H1 (cell line): ENCODE measurements around the gene CMIP. TPM values are rescaled to one million over a fixed set of nuclear protein-coding genes. Genes with fewer than 3 reads are reported as not detected.

Source experiments
- CTCF ChIA-PET: fragments of 300-600 bp; sonication (Branson Sonifier 250); formaldehyde crosslinking; loops from one replicate; lab custom pipeline; 2021; ENCODE audit not compliant: partially characterized antibody; lab: Charles Lee
- POLR2A ChIA-PET: fragments of 300-600 bp; sonication (Branson Sonifier 250); formaldehyde crosslinking; loops from one replicate; lab custom pipeline; 2021; ENCODE audit warnings: inconsistent platforms; ENCODE audit not compliant: partially characterized antibody; lab: Charles Lee
- DNase-seq, 2 experiments: peaks; one replicate each; pipeline versions ENCODE4 v3.0.0 to v3.0.0-alpha.2; 2010 to 2022; ENCODE audit warnings: low spot score in 2 of 2, low read depth in 1 of 2, mixed read lengths in 1 of 2
- FAIRE-seq: peaks from 2 replicates; lab custom pipeline; 2011; peaks lifted over from hg19 to GRCh38; lab: Jason Lieb, UNC
- H2AFZ ChIP-seq: 2 replicates; pipeline ENCODE4 v1.8.1; 2012; ENCODE audit warnings: low read length, inconsistent platforms
- H2AK5ac ChIP-seq: 2 replicates; pipeline ENCODE4 v1.6.1; 2013; ENCODE audit warnings: low read depth, low read length
- H2BK120ac ChIP-seq: replicated peaks from 2 replicates; pipeline ENCODE3; 2013; ENCODE audit warnings: low read depth, low read length, inconsistent platforms
- H2BK12ac ChIP-seq: 2 replicates; pipeline ENCODE4 v1.6.1; 2013; ENCODE audit warnings: low read depth, low read length
- H2BK15ac ChIP-seq: 2 replicates; pipeline ENCODE4 v1.6.1; 2013; ENCODE audit warnings: low read length
- H2BK20ac ChIP-seq: 2 replicates; pipeline ENCODE4 v1.6.1; 2013; ENCODE audit warnings: low read length
- H2BK5ac ChIP-seq: 2 replicates; pipeline ENCODE4 v1.6.1; 2013; ENCODE audit warnings: low read depth, low read length
- H3K14ac ChIP-seq: 2 replicates; pipeline ENCODE4 v1.6.1; 2013; ENCODE audit warnings: inconsistent platforms; ENCODE audit not compliant: insufficient read length
- H3K18ac ChIP-seq: 2 replicates; pipeline ENCODE4 v1.6.1; 2013; ENCODE audit warnings: low read length; ENCODE audit errors: extremely low read depth
- H3K23ac ChIP-seq: 2 replicates; pipeline ENCODE4 v1.6.1; 2013; ENCODE audit warnings: inconsistent platforms; ENCODE audit not compliant: insufficient read length
- H3K23me2 ChIP-seq: 2 replicates; pipeline ENCODE4 v1.6.1; 2013; ENCODE audit warnings: low read depth, low read length
- H3K27ac ChIP-seq: 2 replicates; pipeline ENCODE4 v1.6.1; 2011; ENCODE audit warnings: low read depth, low read length, inconsistent platforms
- H3K27me3 ChIP-seq, 4 experiments: replicated peaks in 1 of 4; 1 replicate in 1 of 4; 2 replicates in 3 of 4; pipeline versions ENCODE4 v1.6.1 to v1.8.1; 2011 to 2013; ENCODE audit warnings: low read length in 3 of 4, mild to moderate bottlenecking in 3 of 4, inconsistent platforms in 2 of 4, mixed read lengths in 2 of 4, moderate library complexity in 1 of 4; ENCODE audit not compliant: control insufficient read depth in 3 of 4, insufficient read depth in 3 of 4; ENCODE audit errors: extremely low read depth in 1 of 4
- H3K36me3 ChIP-seq, 4 experiments: 2 replicates each; pipeline versions ENCODE4 v1.6.1 to v1.8.1; 2011 to 2013; ENCODE audit warnings: mild to moderate bottlenecking in 4 of 4, low read length in 3 of 4, moderate library complexity in 2 of 4, control low read depth in 1 of 4, inconsistent platforms in 1 of 4; ENCODE audit not compliant: insufficient read depth in 4 of 4, control insufficient read depth in 2 of 4
- H3K4ac ChIP-seq: replicated peaks from 2 replicates; pipeline ENCODE3; 2013; ENCODE audit warnings: low read length, low read depth, mixed read lengths, inconsistent platforms; ENCODE audit not compliant: insufficient read length
- H3K4me1 ChIP-seq, 4 experiments: replicated peaks in 1 of 4; 1 replicate in 1 of 4; 2 replicates in 3 of 4; pipeline versions ENCODE4 v1.6.1 to v1.8.1; 2011 to 2013; ENCODE audit warnings: low read length in 3 of 4, inconsistent platforms in 2 of 4, mixed read lengths in 1 of 4; ENCODE audit not compliant: insufficient read depth in 4 of 4, control insufficient read depth in 3 of 4
- H3K4me2 ChIP-seq, 2 experiments: 2 replicates each; pipeline versions ENCODE4 v1.6.1 to v1.8.1; 2011 to 2013; ENCODE audit warnings: low read depth in 2 of 2, low read length in 2 of 2, control low read depth in 1 of 2, inconsistent platforms in 1 of 2, mild to moderate bottlenecking in 1 of 2; ENCODE audit not compliant: insufficient read depth in 1 of 2
- H3K4me3 ChIP-seq, 4 experiments: fragments of 200-600, 300-600 bp in 1 of 4; sonication (generic), shearing (Covaris generic), sonication (Bioruptor Twin) in 1 of 4; 2 replicates each; pipeline versions ENCODE4 v1.5.1 to v1.8.1; 2011 to 2016; ENCODE audit warnings: low read length in 4 of 4, low read depth in 3 of 4, control low read depth in 2 of 4, inconsistent platforms in 2 of 4, mild to moderate bottlenecking in 2 of 4, mixed read lengths in 1 of 4, moderate library complexity in 1 of 4; ENCODE audit not compliant: insufficient read depth in 2 of 4; ENCODE audit errors: extremely low read depth in 1 of 4
- H3K56ac ChIP-seq: replicated peaks from 2 replicates; pipeline ENCODE3; 2013; ENCODE audit warnings: low read depth, mild to moderate bottlenecking, mixed read lengths, low read length, inconsistent platforms; ENCODE audit not compliant: insufficient read length
- H3K79me1 ChIP-seq: 2 replicates; pipeline ENCODE4 v1.6.1; 2013; ENCODE audit warnings: low read depth, low read length, control low read depth
- H3K79me2 ChIP-seq, 2 experiments: 2 replicates each; pipeline versions ENCODE4 v1.6.1 to v1.8.1; 2012 to 2013; ENCODE audit warnings: low read length in 2 of 2, mild to moderate bottlenecking in 2 of 2, inconsistent platforms in 1 of 2; ENCODE audit not compliant: insufficient read depth in 2 of 2, control insufficient read depth in 1 of 2
- H3K9ac ChIP-seq, 4 experiments: replicated peaks in 1 of 4; 1 replicate in 1 of 4; 2 replicates in 3 of 4; pipeline versions ENCODE4 v1.6.1 to v1.8.1; 2011 to 2013; ENCODE audit warnings: low read depth in 3 of 4, low read length in 3 of 4, control low read depth in 2 of 4, mild to moderate bottlenecking in 2 of 4, moderate library complexity in 2 of 4, inconsistent platforms in 1 of 4; ENCODE audit errors: extremely low read depth in 1 of 4
- H3K9me3 ChIP-seq, 2 experiments: 2 replicates each; pipeline versions ENCODE4 v1.6.1 to v1.8.1; 2012 to 2013; ENCODE audit warnings: mild to moderate bottlenecking in 2 of 2, moderate library complexity in 2 of 2, control low read depth in 1 of 2, inconsistent platforms in 1 of 2, low read depth in 1 of 2, low read length in 1 of 2, mixed read lengths in 1 of 2; ENCODE audit not compliant: insufficient read depth in 2 of 2
- H4K20me1 ChIP-seq, 2 experiments: replicated peaks in 1 of 2; 2 replicates each; pipeline versions ENCODE3 to v1.8.1; 2011 to 2013; ENCODE audit warnings: inconsistent platforms in 2 of 2, low read length in 2 of 2, mild to moderate bottlenecking in 1 of 2; ENCODE audit not compliant: insufficient read depth in 2 of 2, control insufficient read depth in 1 of 2
- H4K5ac ChIP-seq: 2 replicates; pipeline ENCODE4 v1.6.1; 2013; ENCODE audit warnings: low read length, low read depth, mixed read lengths, inconsistent platforms; ENCODE audit not compliant: insufficient read length
- H4K8ac ChIP-seq: 2 replicates; pipeline ENCODE4 v1.8.0; 2013; ENCODE audit warnings: mild to moderate bottlenecking, moderate library complexity, low read length, inconsistent platforms; ENCODE audit not compliant: insufficient read depth; ENCODE audit errors: extremely low read depth
- H4K91ac ChIP-seq: replicated peaks from 2 replicates; pipeline ENCODE3; 2013; ENCODE audit warnings: low read length, mixed read lengths, inconsistent platforms; ENCODE audit not compliant: insufficient read length
- ASH2L ChIP-seq: fragments of 200-600, 300-600 bp; sonication (generic); IDR thresholded peaks from one replicate; pipeline ENCODE4 v1.7.1; 2017; ENCODE audit warnings: low read length
- JUN ChIP-seq: IDR thresholded peaks from 2 replicates; pipeline ENCODE4 v1.6.1; 2011; ENCODE audit warnings: low read depth, mild to moderate bottlenecking, improper control_type of control experiment, low read length
- SAP30 ChIP-seq: fragments of 300-600 bp; sonication (generic); IDR thresholded peaks from 2 replicates; pipeline ENCODE4 v1.7.1; 2012; ENCODE audit warnings: low read length, moderate library complexity, mild to moderate bottlenecking, inconsistent platforms; ENCODE audit not compliant: insufficient read depth, insufficient replicate concordance
- WGBS, 2 experiments: shearing (Covaris generic) in 1 of 2; methylation state at CpG; one replicate each; pipeline versions ENCODE4 v1.1.6 to v1.1.7; 2013 to 2015; ENCODE audit warnings: low lambda C conversion rate in 2 of 2, mixed read lengths in 2 of 2, inconsistent platforms in 1 of 2, low coverage in 1 of 2, missing lambda C conversion rate in 1 of 2; ENCODE audit not compliant: insufficient replicate concordance in 2 of 2, insufficient coverage in 1 of 2, insufficient read length in 1 of 2; ENCODE audit errors: extremely low coverage in 1 of 2, missing lambda C conversion rate in 1 of 2; 5-methylcytosine and 5-hydroxymethylcytosine counted together
- polyA plus RNA-seq, 7 experiments: library from polyadenylated mRNA; depleted of rRNA in 3 of 7; stranded (reverse) in 5 of 7; unstranded in 2 of 7; fragments of >200 nt in 5 of 7; fragments of 200-250 nt in 2 of 7; gene quantifications; 1 replicate in 5 of 7; 2 replicates in 1 of 7; 4 replicates in 1 of 7; pipeline versions ENCODE4 v1.2.1 to v1.2.3, GENCODE V29; 2011 to 2013; ENCODE audit warnings: missing spikeins in 2 of 7, mixed read lengths in 2 of 7
- total RNA-seq: library from RNA; stranded (reverse); fragmentation: NEBNext Ultra II Directional; extraction: Animal tissue kit (Norgen Biotek cat#: 25700); gene quantifications from 2 replicates; pipeline ENCODE4 v1.2.1, GENCODE V29; 2021

Gene CMIP
- total and polyA plus RNA-seq, 2 of the 8 experiments (the other 6 are each of a cell fraction or from before 2014, with no cell fraction given): 7.9 to 53.2 TPM

DNA sequence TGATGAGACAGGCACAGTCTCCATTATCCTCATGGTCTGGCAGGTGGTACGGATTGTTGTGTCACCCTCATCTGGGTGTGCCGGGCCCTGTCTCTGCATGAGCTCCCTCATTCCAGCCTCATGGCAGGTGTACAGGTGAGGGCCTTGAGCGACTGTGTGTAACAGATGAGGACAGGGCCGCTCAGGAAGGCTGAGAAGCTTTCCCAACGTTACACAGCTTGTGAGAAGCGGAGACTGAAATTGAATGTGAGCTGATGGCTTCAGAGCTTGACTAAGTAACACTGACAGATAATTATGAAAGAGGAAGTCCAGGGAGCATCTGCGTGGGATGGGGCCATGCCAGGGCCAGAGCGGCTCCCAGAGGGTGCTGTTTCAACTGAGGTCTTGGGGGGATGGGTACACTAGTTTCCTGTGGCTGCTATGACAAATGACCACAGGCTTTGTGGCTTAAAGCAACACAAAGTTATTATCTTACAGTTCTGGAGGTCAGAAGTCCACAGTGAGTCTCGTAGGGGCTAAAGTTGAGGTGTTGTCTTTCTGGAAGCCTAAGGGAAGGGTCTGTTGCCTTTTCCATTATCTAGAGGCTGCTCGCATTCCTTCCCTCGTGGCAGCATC, 36.7 kb downstream of the CMIP start:
- Histone ChIP-seq H2BK15ac (no peak overlapping the region), H3K23ac (no peak overlapping the region), H3K4me2 (no peak overlapping the region), H4K20me1 (peaks cover 27 to 36% of the 10 kb centered on the region in 2 experiments), H2AK5ac (no peak overlapping the region), H4K91ac (no peak overlapping the region), H2AFZ (no peak overlapping the region), H3K4ac (no peak overlapping the region), H3K14ac (no peak overlapping the region), H3K79me1 (peaks cover 39% of the 10 kb centered on the region), H4K8ac (no peak overlapping the region), H3K9me3 (no peaks in the 10 kb centered on the region), H3K4me1 (peaks cover 4 to 29% (median 7%) of the 10 kb centered on the region in 4 experiments), H3K56ac (no peak overlapping the region), H3K18ac (no peak overlapping the region), H2BK20ac (no peak overlapping the region), H3K36me3 (no peaks in the 10 kb centered on the region), H2BK120ac (no peak overlapping the region), H2BK12ac (no peak overlapping the region), H3K79me2 (peaks cover 4 to 95% of the 10 kb centered on the region in 2 experiments; a peak in 3 of 4 replicates), H3K23me2 (no peaks in the 10 kb centered on the region), H3K27ac (no peak overlapping the region), H3K27me3 (no peaks in the 10 kb centered on the region), H2BK5ac (no peak overlapping the region), H3K4me3 (no peak overlapping the region), H3K9ac (no peak overlapping the region), H4K5ac (no peak overlapping the region)
- no peak for DNase-seq
- TF ChIP-seq ASH2L: no peak
- no peak for TF ChIP-seq JUN
- no peak for TF ChIP-seq SAP30
- WGBS, 2 experiments: 92% methylated on average over 11 of the region's 11 CpGs; no CpG with 5 or more reads in 1 of the 2 experiments
- CTCF ChIA-PET: interaction anchor here (0.9 to 1.5 kb wide), 9 partner anchors 8 to 78 kb away, joined by 3 to 4 read pairs (median 3); no protein-coding TSS in a partner anchor
- FAIRE-seq: no peak
- POLR2A ChIA-PET: interaction anchor here (1.5 kb wide), 1 partner anchor 33 kb away, joined by 5 read pairs; no protein-coding TSS in a partner anchor
